ENCODE data around the gene KIF25.

The KIF25 gene

GRCh38 chr6:168012431-168013249 is 15.2 kb downstream of the KIF25 start:
- Histone ChIP-seq H3K9ac (ENCODE audit: low read depth, low read length) (no peak overlapping the region), H3K4me1 (ENCODE audit: insufficient read depth, low read length) (peaks cover 9% of the 10 kb centered on the region; the same call in 1 of the 2 replicates), H3K9me3 (ENCODE audit: control insufficient read depth, insufficient read depth, low read length) (peaks cover 8% of the 10 kb centered on the region; the same call in 1 of the 2 replicates), H3K36me3 (ENCODE audit: insufficient read depth, low read length) (no peaks in the 10 kb centered on the region)

- Histone ChIP-seq H3K9me3 (ENCODE audit: control insufficient read depth, insufficient read depth, low read length) (peaks cover 8% of the 10 kb centered on the region; the same call in 1 of the 2 replicates), H3K4me1 (ENCODE audit: insufficient read depth, low read length) (peaks cover 9% of the 10 kb centered on the region; the same call in 1 of the 2 replicates), H3K36me3 (ENCODE audit: insufficient read depth, low read length) (no peaks in the 10 kb centered on the region), H3K9ac (ENCODE audit: low read depth, low read length) (no peak overlapping the region)
Observed at GRCh38 chr6:168013250-168013915, 15.9 kb downstream of the KIF25 start.

GRCh38 chr6:168014428-168014827 is 17.0 kb downstream of the KIF25 start:
- peaks cover 8% of the 10 kb centered on the region; the same call in 1 of the 2 replicates for H3K9me3 ChIP-seq (ENCODE audit: control insufficient read depth, insufficient read depth, low read length)
- H3K9ac ChIP-seq (ENCODE audit: low read depth, low read length), result no peak overlapping the region
- H3K36me3 ChIP-seq (ENCODE audit: insufficient read depth, low read length), result no peaks in the 10 kb centered on the region
- H3K4me1 ChIP-seq (ENCODE audit: insufficient read depth, low read length), result peaks cover 9% of the 10 kb centered on the region; the same call in 1 of the 2 replicates

- Histone ChIP-seq H3K4me1 (ENCODE audit: insufficient read depth, low read length) (peaks cover 9% of the 10 kb centered on the region; the same call in 1 of the 2 replicates), H3K36me3 (ENCODE audit: insufficient read depth, low read length) (no peaks in the 10 kb centered on the region), H3K9me3 (ENCODE audit: control insufficient read depth, insufficient read depth, low read length) (peaks cover 8% of the 10 kb centered on the region; the same call in 1 of the 2 replicates), H3K9ac (ENCODE audit: low read depth, low read length) (no peak overlapping the region)
Observed at GRCh38 chr6:168015009-168015408, 17.5 kb downstream of the KIF25 start.

GRCh38 chr6:168015482-168016175 is 18.2 kb downstream of the KIF25 start:
- peaks cover 6% of the 10 kb centered on the region; the same call in 1 of the 2 replicates for H3K9me3 ChIP-seq (ENCODE audit: control insufficient read depth, insufficient read depth, low read length)
- peaks cover 9% of the 10 kb centered on the region; the same call in 1 of the 2 replicates for H3K4me1 ChIP-seq (ENCODE audit: insufficient read depth, low read length)
- H3K36me3 ChIP-seq (ENCODE audit: insufficient read depth, low read length), result no peaks in the 10 kb centered on the region
- no peak overlapping the region for H3K9ac ChIP-seq (ENCODE audit: low read depth, low read length)

GRCh38 chr6:168016176-168016620 is 18.7 kb downstream of the KIF25 start:
- Histone ChIP-seq H3K4me1 (ENCODE audit: insufficient read depth, low read length) (peaks cover 9% of the 10 kb centered on the region; the same call in 1 of the 2 replicates), H3K9ac (ENCODE audit: low read depth, low read length) (no peak overlapping the region), H3K9me3 (ENCODE audit: control insufficient read depth, insufficient read depth, low read length) (peaks cover 5% of the 10 kb centered on the region; the same call in 1 of the 2 replicates), H3K36me3 (ENCODE audit: insufficient read depth, low read length) (no peaks in the 10 kb centered on the region)

- H3K4me1 ChIP-seq (ENCODE audit: insufficient read depth, low read length), result peaks cover 9% of the 10 kb centered on the region; the same call in 1 of the 2 replicates
- H3K36me3 ChIP-seq (ENCODE audit: insufficient read depth, low read length), result no peaks in the 10 kb centered on the region
- H3K9me3 ChIP-seq (ENCODE audit: control insufficient read depth, insufficient read depth, low read length), result no peaks in the 10 kb centered on the region; the same call in 1 of the 2 replicates
- H3K9ac ChIP-seq (ENCODE audit: low read depth, low read length), result no peak overlapping the region
Observed at GRCh38 chr6:168016721-168017525, 19.5 kb downstream of the KIF25 start.

GRCh38 chr6:168017629-168018028 is 20.2 kb downstream of the KIF25 start:
- H3K4me1 ChIP-seq (ENCODE audit: insufficient read depth, low read length), result peaks cover 9% of the 10 kb centered on the region; the same call in 1 of the 2 replicates
- H3K9me3 ChIP-seq (ENCODE audit: control insufficient read depth, insufficient read depth, low read length), result no peaks in the 10 kb centered on the region
- no peak overlapping the region for H3K9ac ChIP-seq (ENCODE audit: low read depth, low read length)
- no peaks in the 10 kb centered on the region for H3K36me3 ChIP-seq (ENCODE audit: insufficient read depth, low read length)

- peaks cover 9% of the 10 kb centered on the region; the same call in 1 of the 2 replicates for H3K4me1 ChIP-seq (ENCODE audit: insufficient read depth, low read length)
- no peak overlapping the region for H3K9ac ChIP-seq (ENCODE audit: low read depth, low read length)
- no peaks in the 10 kb centered on the region for H3K36me3 ChIP-seq (ENCODE audit: insufficient read depth, low read length)
- no peaks in the 10 kb centered on the region for H3K9me3 ChIP-seq (ENCODE audit: control insufficient read depth, insufficient read depth, low read length)
Observed at GRCh38 chr6:168018664-168019063, 21.2 kb downstream of the KIF25 start.

- H3K36me3 ChIP-seq (ENCODE audit: insufficient read depth, low read length), result no peaks in the 10 kb centered on the region
- H3K9ac ChIP-seq (ENCODE audit: low read depth, low read length), result no peak overlapping the region
- H3K4me1 ChIP-seq (ENCODE audit: insufficient read depth, low read length), result peaks cover 9% of the 10 kb centered on the region; the same call in 1 of the 2 replicates
- H3K9me3 ChIP-seq (ENCODE audit: control insufficient read depth, insufficient read depth, low read length), result no peaks in the 10 kb centered on the region
Observed at GRCh38 chr6:168020242-168020641, 22.8 kb downstream of the KIF25 start.

- Histone ChIP-seq H3K4me1 (ENCODE audit: insufficient read depth, low read length) (peaks cover 6% of the 10 kb centered on the region; the same call in 1 of the 2 replicates), H3K9ac (ENCODE audit: low read depth, low read length) (no peak overlapping the region), H3K36me3 (ENCODE audit: insufficient read depth, low read length) (no peaks in the 10 kb centered on the region), H3K9me3 (ENCODE audit: control insufficient read depth, insufficient read depth, low read length) (no peaks in the 10 kb centered on the region)
Observed at GRCh38 chr6:168021581-168021980, 24.1 kb downstream of the KIF25 start.

GRCh38 chr6:168022488-168023321 is 25.2 kb downstream of the KIF25 start:
- no peaks in the 10 kb centered on the region for H3K4me1 ChIP-seq (ENCODE audit: insufficient read depth, low read length)

More at GRCh38 chr6:168022488-168023321, 25.2 kb downstream of the KIF25 start:
- H3K9ac ChIP-seq (ENCODE audit: low read depth, low read length), result no peak overlapping the region
- H3K9me3 ChIP-seq (ENCODE audit: control insufficient read depth, insufficient read depth, low read length), result no peaks in the 10 kb centered on the region
- H3K36me3 ChIP-seq (ENCODE audit: insufficient read depth, low read length), result no peaks in the 10 kb centered on the region

Data from ES-I3 (cell line).